Activated T-helper 2 cell treated with anti-CD3 and anti-CD28 coated beads, Interferon-gamma antibody, Interleukin-2, Interleukin-4, amounts not matched to agents 10 μg/mL and 5 μg/mL and 100 μg/mL, durations not matched to agents 14 hours and 24 hours and 36 hours (primary cell): ENCODE measurements around the gene PRMT1. TPM values are rescaled to one million over a fixed set of nuclear protein-coding genes. Genes with fewer than 3 reads are reported as not detected.
A peak's percentile ranks its signal among the peaks of the same experiment; 100 is the strongest.
"Not testable (repeated sequence)": the region's sequence is repeated elsewhere in the genome, so short reads cannot be mapped to it uniquely, and the experiment has no call there.

ENCODE experiments used
- DNase-seq: peaks from one replicate; pipeline ENCODE4 v3.0.0; 2021; ENCODE audit warnings: low spot score
- H3K27ac Mint-ChIP-seq: one replicate; pipeline ENCODE4 v1.8.0; 2021; ENCODE audit warnings: mixed read lengths
- H3K27me3 Mint-ChIP-seq: one replicate; pipeline ENCODE4 v1.8.0; 2021; ENCODE audit warnings: low read depth, mixed read lengths
- H3K36me3 Mint-ChIP-seq: one replicate; pipeline ENCODE4 v1.8.0; 2021; ENCODE audit warnings: low read depth, mixed read lengths
- H3K4me1 Mint-ChIP-seq: one replicate; pipeline ENCODE4 v1.8.0; 2021; ENCODE audit warnings: low read depth, mixed read lengths
- H3K4me3 Mint-ChIP-seq: one replicate; pipeline ENCODE4 v1.8.0; 2021; ENCODE audit warnings: low read depth, mild to moderate bottlenecking, moderate library complexity, mixed read lengths
- H3K9me3 Mint-ChIP-seq: one replicate; pipeline ENCODE4 v1.8.0; 2021; ENCODE audit warnings: mixed read lengths
- intact Hi-C: fragments of 100-400 bp; cut with micrococcal nuclease; formaldehyde crosslinking; loops from one replicate; pipeline ENCODE4 v1.15.1; 2023
- total RNA-seq: library from RNA; stranded (reverse); gene quantifications from 2 replicates; pipeline ENCODE4 v1.2.3, GENCODE V29; 2022

PRMT1 gene
- total RNA-seq: 431 TPM in 2 replicates

- peak; percentile 53 for DNase-seq
- Mint-ChIP-seq H3K27ac (peak within 1 kb of the TSS; percentile 96), H3K4me3 (peak within 1 kb of the TSS; percentile 98), H3K36me3 (peaks cover 28% of the 10 kb centered on the region), H3K4me1 (peaks cover 18% of the 10 kb centered on the region), H3K27me3 (no peaks in the 10 kb centered on the region), H3K9me3 (no peaks in the 10 kb centered on the region)
- intact Hi-C loops: loop anchor here (2.0 to 5.0 kb wide), 3 partner anchors 89 to 190 kb away; partner anchors contain the start of genes AP2A1, PNKP and RPS11
Observed at GRCh38 chr19:49677231-49677900, at the start of gene PRMT1. PRMT1 (plus strand) TSS chr19:49677271; CDS start chr19:49677281, 10 bp downstream.

- H3K27ac Mint-ChIP-seq: no peak overlapping the region
- H3K36me3 Mint-ChIP-seq: peaks cover 15% of the 10 kb centered on the region
- no peak for DNase-seq
- no peaks in the 10 kb centered on the region for H3K27me3 Mint-ChIP-seq
- no peaks in the 10 kb centered on the region for H3K9me3 Mint-ChIP-seq
- intact Hi-C loops: no loop called here
- H3K4me1 Mint-ChIP-seq: no peaks in the 10 kb centered on the region
- H3K4me3 Mint-ChIP-seq: no peak overlapping the region
Observed at GRCh38 chr19:49629659-49630058, 47.4 kb upstream of the PRMT1 start.

- no peaks in the 10 kb centered on the region for H3K4me1 Mint-ChIP-seq
- H3K27ac Mint-ChIP-seq: no peak overlapping the region
- no peak for DNase-seq
- no peak overlapping the region for H3K4me3 Mint-ChIP-seq
- H3K27me3 Mint-ChIP-seq: no peaks in the 10 kb centered on the region
- intact Hi-C loops: no loop called here
- no peaks in the 10 kb centered on the region for H3K9me3 Mint-ChIP-seq
- H3K36me3 Mint-ChIP-seq: peaks cover 14% of the 10 kb centered on the region
Observed at GRCh38 chr19:49631014-49631588, 46.0 kb upstream of the PRMT1 start.

GRCh38 chr19:49631610-49632192, 45.4 kb upstream of the PRMT1 start:
- Mint-ChIP-seq H3K4me3 (no peak overlapping the region), H3K27ac (no peak overlapping the region), H3K9me3 (no peaks in the 10 kb centered on the region), H3K4me1 (no peaks in the 10 kb centered on the region), H3K36me3 (peaks cover 13% of the 10 kb centered on the region), H3K27me3 (no peaks in the 10 kb centered on the region)
- intact Hi-C loops: no loop called here
- no peak for DNase-seq

- Mint-ChIP-seq H3K9me3 (no peaks in the 10 kb centered on the region), H3K4me1 (no peaks in the 10 kb centered on the region), H3K4me3 (no peak overlapping the region), H3K27me3 (no peaks in the 10 kb centered on the region), H3K27ac (no peak overlapping the region), H3K36me3 (peaks cover 6% of the 10 kb centered on the region)
- intact Hi-C loops: no loop called here
- DNase-seq: no peak
Observed at GRCh38 chr19:49632576-49632975, 44.5 kb upstream of the PRMT1 start.

GRCh38 chr19:49633273-49633672, 43.8 kb upstream of the PRMT1 start:
- H3K36me3 Mint-ChIP-seq, H3K4me1 Mint-ChIP-seq, H3K4me3 Mint-ChIP-seq, intact Hi-C loops, DNase-seq, H3K9me3 Mint-ChIP-seq, H3K27ac Mint-ChIP-seq, H3K27me3 Mint-ChIP-seq: not testable (repeated sequence)

- H3K4me1 Mint-ChIP-seq: peaks cover 19% of the 10 kb centered on the region
- no peaks in the 10 kb centered on the region for H3K36me3 Mint-ChIP-seq
- no peak overlapping the region for H3K4me3 Mint-ChIP-seq
- H3K27ac Mint-ChIP-seq: peak overlapping the region; percentile 10
- H3K9me3 Mint-ChIP-seq: no peaks in the 10 kb centered on the region
- H3K27me3 Mint-ChIP-seq: peaks cover 1% of the 10 kb centered on the region
- no peak for DNase-seq
- intact Hi-C loops: no loop called here
Observed at GRCh38 chr19:49635530-49636232, 41.4 kb upstream of the PRMT1 start.

- Mint-ChIP-seq H3K27me3 (peaks cover 1% of the 10 kb centered on the region), H3K4me3 (no peak overlapping the region), H3K27ac (no peak overlapping the region), H3K9me3 (no peaks in the 10 kb centered on the region), H3K4me1 (peaks cover 25% of the 10 kb centered on the region), H3K36me3 (no peaks in the 10 kb centered on the region)
- no peak for DNase-seq
- intact Hi-C loops: no loop called here
Observed at GRCh38 chr19:49636233-49636932, 40.7 kb upstream of the PRMT1 start.

- H3K36me3 Mint-ChIP-seq: no peaks in the 10 kb centered on the region
- H3K4me1 Mint-ChIP-seq: peaks cover 33% of the 10 kb centered on the region
- no peaks in the 10 kb centered on the region for H3K9me3 Mint-ChIP-seq
- peaks cover 1% of the 10 kb centered on the region for H3K27me3 Mint-ChIP-seq
- peak overlapping the region; percentile 64 for H3K4me3 Mint-ChIP-seq
- no peak for DNase-seq
- no peak overlapping the region for H3K27ac Mint-ChIP-seq
- intact Hi-C loops: no loop called here
Observed at GRCh38 chr19:49637821-49638738, 39.0 kb upstream of the PRMT1 start.

GRCh38 chr19:49639401-49640112, 37.5 kb upstream of the PRMT1 start:
- H3K27ac Mint-ChIP-seq: peak overlapping the region; percentile 28
- no peak for DNase-seq
- peaks cover 11% of the 10 kb centered on the region for H3K36me3 Mint-ChIP-seq
- intact Hi-C loops: loop anchor here (1.0 to 2.0 kb wide), 4 partner anchors 46 to 289 kb away; partner anchors contain the start of genes ATF5 and NUP62
- H3K4me1 Mint-ChIP-seq: peaks cover 47% of the 10 kb centered on the region
- peaks cover 1% of the 10 kb centered on the region for H3K27me3 Mint-ChIP-seq
- H3K4me3 Mint-ChIP-seq: peak overlapping the region; percentile 91
- no peaks in the 10 kb centered on the region for H3K9me3 Mint-ChIP-seq
